HG02970 (cell line): Measurements from ENCODE around the gene SLCO6A1.
"Not testable (repeated sequence)": the region's sequence is repeated elsewhere in the genome, so short reads cannot be mapped to it uniquely, and the experiment has no call there.

ENCODE experiments used
- ATAC-seq: cut with Tn5 transposase; IDR thresholded peaks from one replicate; pipeline ENCODE4 v1.9.1; 2021; ENCODE audit warnings: mild to moderate bottlenecking, moderate library complexity, moderate number of reproducible peaks; ENCODE audit not compliant: unreplicated experiment, low FRiP score

SLCO6A1 gene, protein sequence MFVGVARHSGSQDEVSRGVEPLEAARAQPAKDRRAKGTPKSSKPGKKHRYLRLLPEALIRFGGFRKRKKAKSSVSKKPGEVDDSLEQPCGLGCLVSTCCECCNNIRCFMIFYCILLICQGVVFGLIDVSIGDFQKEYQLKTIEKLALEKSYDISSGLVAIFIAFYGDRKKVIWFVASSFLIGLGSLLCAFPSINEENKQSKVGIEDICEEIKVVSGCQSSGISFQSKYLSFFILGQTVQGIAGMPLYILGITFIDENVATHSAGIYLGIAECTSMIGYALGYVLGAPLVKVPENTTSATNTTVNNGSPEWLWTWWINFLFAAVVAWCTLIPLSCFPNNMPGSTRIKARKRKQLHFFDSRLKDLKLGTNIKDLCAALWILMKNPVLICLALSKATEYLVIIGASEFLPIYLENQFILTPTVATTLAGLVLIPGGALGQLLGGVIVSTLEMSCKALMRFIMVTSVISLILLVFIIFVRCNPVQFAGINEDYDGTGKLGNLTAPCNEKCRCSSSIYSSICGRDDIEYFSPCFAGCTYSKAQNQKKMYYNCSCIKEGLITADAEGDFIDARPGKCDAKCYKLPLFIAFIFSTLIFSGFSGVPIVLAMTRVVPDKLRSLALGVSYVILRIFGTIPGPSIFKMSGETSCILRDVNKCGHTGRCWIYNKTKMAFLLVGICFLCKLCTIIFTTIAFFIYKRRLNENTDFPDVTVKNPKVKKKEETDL

DNA sequence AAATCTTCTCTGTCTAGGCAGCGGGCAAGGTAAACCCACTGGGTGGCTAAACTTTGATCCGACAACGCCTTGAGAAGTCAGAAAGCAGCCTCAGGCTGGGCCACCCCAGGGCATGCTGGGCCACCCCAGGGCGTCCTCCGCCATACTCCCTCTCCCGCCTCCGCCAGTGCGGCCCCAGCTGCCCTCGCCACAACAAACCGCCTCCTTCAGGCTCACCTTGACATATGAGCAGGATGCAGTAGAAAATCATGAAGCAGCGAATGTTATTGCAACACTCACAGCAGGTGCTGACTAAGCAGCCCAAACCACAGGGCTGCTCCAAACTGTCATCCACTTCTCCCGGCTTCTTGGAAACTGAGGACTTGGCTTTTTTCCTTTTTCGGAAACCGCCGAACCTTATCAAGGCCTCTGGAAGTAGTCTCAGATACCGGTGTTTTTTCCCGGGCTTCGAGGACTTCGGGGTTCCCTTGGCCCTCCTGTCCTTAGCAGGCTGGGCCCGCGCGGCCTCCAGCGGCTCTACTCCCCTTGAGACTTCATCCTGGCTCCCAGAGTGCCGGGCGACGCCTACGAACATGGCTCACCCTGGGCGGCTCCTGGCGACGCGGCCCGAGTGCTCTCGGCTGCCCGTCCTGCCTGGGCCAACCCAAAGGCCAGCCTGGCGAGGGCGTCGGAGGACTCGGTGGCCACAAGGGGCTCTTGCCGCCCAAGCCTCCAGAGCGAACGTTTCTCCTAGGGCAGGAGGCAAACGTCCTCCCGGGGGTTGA is at the start of gene SLCO6A1:
Gene SLCO6A1 (minus strand): TSS at position 731 of the 764 bp plus-strand sequence. CDS start 157 bp downstream, at position 574.
- ATAC-seq = no peak

DNA sequence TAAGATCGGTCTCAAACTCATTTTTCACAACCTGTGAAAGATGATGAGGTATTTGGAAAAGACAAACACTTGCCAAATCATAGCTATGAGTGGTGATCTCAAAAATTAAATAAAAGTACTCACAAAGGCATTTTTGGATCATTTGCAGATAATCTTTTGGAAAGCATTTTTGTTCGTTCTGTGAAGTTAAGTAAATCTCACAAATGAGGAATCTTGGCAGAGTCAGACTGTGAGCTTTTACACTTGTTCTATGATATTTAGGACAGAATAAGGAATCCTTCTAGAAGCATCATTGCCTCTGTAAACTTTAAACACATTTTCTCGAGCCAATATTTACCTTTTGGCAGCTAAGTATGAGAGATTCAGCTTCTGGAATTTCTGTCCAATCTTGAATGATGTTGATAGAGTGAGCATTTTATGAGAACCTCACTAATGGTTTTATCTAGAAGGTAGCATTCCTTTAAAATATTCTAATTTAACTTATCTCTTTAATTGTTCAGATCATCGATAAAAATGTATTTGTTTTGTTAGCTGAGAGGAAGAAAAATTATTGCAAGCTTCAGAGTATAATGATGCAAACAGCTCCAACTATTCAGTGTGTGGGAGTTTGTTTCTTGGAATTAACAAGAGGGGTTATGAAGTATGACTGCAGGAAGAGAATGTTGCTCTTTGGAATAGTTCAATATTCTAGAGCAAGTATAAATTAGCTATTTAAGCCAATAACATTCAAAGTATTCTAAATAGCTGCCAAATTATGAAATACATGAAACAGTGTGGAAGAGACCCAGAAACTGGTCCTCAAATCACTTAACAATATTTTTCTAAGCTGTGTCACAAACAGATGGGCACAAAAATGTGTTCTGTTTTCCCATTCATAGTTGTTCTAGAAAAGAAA is 48.6 kb upstream of the SLCO6A1 start:
- ATAC-seq = no peak

- no peak for ATAC-seq
These were observed 46.4 kb upstream of the SLCO6A1 start for GRCh38 chr5:102545175-102545574.

GRCh38 chr5:102542057-102542456 is 43.3 kb upstream of the SLCO6A1 start:
- no peak for ATAC-seq

- ATAC-seq = no peak
These were observed 41.4 kb upstream of the SLCO6A1 start for GRCh38 chr5:102539996-102540728.

DNA sequence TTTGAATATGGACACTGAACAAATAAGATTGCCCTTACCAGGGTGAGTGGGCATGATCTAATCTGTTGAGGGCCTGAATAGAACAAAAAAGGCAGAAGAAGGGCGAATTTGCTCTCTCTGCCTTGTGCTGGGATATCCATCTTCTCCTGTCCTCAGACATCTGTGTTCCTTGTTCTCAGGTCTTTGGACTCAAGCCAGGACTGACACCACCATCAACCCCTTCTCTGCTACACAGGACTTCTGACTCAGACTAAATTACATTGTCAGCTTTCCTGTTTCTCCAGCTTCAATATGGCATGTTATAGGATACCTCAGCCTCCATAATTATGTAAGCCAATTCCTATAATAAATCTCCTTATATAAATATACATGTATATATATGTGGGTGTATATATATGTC is 40.8 kb upstream of the SLCO6A1 start:
- no peak for ATAC-seq

- no peak for ATAC-seq
These were observed 38.2 kb upstream of the SLCO6A1 start for GRCh38 chr5:102537011-102537410.

GRCh38 chr5:102536323-102536928 is 37.6 kb upstream of the SLCO6A1 start:
- ATAC-seq = no peak

DNA sequence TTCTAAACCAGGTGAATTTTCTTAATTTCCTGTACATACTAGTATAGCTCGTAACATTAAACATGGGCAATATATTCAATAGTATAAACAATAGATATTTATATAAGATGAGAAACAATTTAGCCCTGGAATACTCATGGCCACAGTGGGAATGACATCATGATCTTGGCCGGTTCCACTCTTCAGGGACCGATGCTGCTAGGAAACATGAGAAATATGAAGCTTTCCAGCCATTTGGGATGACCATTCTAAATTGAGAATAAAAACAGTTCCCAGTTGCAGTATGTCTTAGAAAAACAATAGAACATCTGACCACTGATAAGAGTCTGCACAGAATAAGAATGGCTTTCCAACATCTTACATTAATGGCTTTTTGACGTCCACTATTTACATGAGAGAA is 33.3 kb upstream of the SLCO6A1 start:
- ATAC-seq = no peak

- ATAC-seq = peak; percentile 99
These were observed 32.7 kb upstream of the SLCO6A1 start for GRCh38 chr5:102531506-102531905.

DNA sequence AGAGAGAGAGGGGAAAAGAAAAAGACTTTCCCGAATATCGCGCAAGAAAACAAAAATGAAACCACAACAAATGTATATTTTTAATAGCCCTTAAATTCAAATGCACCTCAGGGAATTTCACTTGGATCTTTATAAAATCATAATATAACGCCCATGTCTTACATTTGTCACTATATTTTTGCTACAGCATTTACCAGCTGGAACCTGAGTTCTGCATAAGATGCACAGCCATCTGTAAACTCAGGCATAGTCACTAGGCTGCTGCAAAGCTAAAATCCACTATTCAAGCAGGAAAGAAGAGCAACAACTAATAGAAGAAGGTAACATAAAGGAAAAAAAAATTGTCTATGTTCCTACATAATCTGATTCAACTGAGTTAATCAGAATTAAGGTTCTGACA is 30.6 kb upstream of the SLCO6A1 start:
- ATAC-seq = no peak

GRCh38 chr5:102529031-102529430 is 30.2 kb upstream of the SLCO6A1 start:
- no peak for ATAC-seq

DNA sequence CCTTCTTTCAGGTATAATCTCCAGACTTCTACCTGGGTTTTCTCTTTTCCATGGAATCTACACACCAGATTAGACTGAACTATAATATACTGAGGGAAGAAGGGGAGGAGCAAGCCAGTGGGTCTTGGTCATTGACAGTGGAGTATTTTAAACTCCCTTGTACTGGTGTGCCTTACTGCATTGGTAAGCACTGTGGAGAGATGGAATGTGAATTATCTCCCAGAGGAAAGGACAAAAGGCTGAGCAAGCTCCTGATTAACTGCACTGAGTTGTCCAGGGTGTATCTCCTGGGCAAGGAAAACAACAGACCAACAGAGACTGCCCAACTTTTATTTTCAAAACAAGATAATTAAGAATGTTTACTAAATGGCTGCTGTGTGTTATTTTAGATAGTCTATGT is 29.8 kb upstream of the SLCO6A1 start:
- ATAC-seq = no peak

DNA sequence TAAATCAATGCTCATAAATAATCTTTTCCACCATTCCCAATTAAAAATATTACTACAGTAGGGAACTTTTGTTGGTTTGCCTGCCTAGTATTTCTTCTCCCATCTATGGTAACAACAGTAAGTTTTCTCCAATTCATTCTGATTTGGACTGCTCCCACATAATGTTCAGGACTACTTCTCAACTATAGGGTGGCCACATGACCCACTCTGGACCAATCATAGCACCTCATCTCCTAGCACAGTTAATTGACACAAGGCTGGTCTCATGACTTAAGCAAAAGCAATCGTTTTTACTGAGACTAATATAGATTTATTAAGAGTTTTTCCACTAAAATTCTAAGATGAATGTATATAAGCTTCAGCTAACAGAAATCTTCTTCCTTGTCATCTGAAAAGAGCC is 28.7 kb upstream of the SLCO6A1 start:
- no peak for ATAC-seq

- ATAC-seq = peak; percentile 99
These were observed 24.9 kb upstream of the SLCO6A1 start for GRCh38 chr5:102523541-102524175.

GRCh38 chr5:102511666-102512065 is 12.9 kb upstream of the SLCO6A1 start:
- no peak for ATAC-seq

GRCh38 chr5:102491261-102491914 is 7.4 kb downstream of the SLCO6A1 start:
- not testable (repeated sequence) for ATAC-seq

DNA sequence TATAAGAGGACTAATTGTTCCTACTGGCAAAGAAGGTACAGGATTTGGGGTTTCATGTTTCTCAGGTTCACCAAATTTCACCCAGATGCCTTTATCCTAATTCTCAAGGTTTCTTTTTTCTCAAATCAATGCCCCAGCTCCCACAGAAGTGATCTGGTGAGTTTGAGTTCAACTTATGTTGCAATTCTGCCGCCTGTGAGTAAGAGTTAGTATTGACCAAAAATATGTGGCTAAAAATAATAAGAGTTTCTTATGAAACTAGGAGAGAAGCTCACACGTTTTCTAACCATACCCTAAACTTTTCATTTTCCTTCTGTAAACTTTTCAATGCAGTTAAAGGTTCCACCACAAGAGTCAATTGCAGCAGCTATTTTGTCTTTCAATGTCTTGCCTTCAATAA is 15.1 kb downstream of the SLCO6A1 start:
- ATAC-seq = no peak
